HL-60/S4 treated with retinoic acid at 250 ng/mL for 4 days and 3 days (cell line): ENCODE results near the gene S100A10.

ENCODE experiments used
- in situ Hi-C: fragments of 300-500 bp; cut with MboI; formaldehyde crosslinking; loops from 2 replicates; pipeline ENCODE4 v1.7.0; 2022; ENCODE audit warnings: low sequenced_read_pairs

Gene S100A10

DNA sequence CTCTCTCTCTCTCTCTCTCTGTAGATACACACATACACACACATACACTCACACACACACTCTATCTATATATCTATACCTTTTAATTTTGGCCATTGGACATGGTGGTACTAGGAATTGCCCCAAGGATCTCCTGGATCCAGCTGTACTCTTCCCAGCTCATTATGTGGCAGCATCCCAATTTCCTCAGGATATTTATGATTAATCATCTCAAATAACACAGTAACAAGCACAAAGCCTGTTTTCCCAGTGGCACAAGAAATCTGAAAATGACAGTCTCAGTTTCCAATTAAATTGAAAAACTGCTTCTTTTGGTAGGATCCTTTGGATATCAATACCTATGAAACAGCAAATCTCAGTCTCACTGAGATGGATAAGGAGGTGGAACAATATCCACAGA lies 27.6 kb downstream of the S100A10 start:
- in situ Hi-C loops, result no loop called here

DNA sequence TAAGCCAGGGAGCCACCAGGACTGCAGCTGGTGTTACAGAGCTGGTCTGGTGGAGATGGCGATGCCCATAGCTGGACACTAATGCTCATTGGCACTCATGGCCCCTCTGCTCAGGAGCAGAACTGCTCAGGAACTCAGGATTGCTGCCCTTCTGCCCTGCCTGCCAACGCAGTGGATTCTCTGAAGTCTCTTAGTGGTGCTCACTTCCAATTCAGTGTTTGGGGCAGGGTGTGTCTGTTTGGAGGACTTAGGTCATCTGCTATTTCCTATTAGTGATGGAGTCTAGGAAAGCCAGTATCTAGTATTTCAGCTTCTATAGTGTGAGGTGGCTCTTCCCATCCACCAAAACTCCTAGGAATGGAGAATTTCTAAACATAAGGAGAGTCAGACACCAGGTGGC lies 29.1 kb downstream of the S100A10 start:
- in situ Hi-C loops, result no loop called here

DNA sequence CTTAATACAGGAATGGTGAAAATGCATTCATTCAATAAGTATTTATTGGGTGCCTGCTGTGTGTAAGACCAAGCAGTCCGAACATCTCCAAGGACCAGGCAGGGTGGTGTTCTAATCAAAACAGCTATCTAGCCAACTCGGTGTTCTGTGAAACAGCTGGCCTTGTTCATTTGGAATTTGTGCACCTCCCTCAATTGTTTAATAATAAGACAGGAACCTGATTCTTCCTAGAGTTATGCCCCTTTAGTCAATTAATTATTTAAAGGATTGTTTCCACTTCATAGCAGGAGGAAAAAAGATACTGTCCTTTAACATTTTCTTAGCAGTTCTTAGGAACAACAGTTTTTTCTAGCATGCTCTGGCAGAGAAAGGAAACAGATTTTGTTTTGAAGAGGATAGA lies 30.4 kb downstream of the S100A10 start:
- in situ Hi-C loops, result no loop called here

DNA sequence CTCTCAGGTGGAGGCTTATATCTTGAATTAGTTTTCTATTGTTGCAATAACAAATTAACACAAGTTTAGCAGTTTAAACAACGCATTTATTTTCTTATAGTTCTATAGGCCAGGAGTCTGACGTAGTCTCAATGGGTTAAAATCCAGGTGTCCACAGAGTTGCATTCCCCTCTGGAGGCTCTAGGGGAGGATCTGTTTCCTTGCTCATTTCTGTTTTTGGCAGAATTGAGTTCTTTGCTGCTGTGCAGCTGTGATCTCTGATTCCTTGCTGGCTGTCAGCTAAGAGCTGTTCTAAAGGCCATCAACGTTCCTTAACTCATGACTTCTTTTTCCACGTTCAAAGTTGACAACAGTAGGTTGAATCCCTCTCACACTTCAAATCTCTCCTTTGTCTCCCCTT lies 31.8 kb downstream of the S100A10 start:
- in situ Hi-C loops, result no loop called here

DNA sequence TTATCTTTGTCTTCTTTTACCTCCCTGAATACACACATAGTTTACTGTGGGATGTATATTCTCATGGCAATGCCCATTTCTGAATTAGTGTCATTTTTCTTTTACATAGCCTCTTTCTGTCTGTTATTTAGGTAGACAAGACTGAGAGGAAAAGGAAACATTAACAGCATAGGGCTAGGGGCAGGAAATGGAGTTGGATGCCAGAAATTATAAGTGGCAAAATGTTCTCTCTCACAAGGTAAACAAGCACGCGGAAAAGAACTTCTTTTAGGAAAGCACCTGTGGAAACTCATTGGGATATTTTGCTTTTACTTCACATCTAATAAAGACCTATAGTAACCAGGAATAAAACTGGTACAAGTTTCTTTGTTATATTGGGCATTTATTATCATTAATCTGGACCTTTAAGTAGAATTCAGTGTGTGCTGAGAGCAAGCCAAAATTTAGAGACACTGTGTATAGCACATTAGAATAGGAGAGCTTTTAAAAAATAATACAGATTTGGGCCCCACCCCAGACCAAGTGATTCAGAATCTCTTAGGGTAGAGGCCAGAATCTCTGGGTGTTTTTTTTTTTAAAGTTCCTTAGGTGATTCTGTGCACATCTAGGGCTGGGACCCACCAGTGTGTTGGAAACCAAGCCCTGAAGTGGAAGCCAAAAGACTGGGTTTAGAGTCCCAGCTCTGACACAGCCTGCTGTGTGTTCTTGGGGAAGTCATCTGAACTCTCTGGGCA lies 32.7 kb downstream of the S100A10 start:
- in situ Hi-C loops, result no loop called here

DNA sequence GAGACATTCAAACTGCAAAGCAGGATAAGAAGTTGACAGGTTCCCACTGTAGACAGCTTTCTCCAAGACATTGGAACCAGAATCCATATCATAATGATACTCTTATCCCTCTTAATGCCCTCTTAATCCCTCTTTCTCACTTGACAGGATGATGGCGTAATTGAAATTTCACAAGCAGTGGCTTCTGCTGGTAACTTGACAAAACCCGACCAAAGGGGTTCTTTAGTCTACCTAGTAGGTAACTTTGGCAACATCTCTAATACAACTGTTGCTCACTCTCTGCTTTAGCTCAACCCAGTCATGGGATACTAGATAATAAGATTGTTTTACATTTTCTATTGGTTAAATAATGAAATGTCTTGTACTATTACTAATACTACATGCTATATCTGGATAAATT lies 34.7 kb downstream of the S100A10 start:
- in situ Hi-C loops, result no loop called here

DNA sequence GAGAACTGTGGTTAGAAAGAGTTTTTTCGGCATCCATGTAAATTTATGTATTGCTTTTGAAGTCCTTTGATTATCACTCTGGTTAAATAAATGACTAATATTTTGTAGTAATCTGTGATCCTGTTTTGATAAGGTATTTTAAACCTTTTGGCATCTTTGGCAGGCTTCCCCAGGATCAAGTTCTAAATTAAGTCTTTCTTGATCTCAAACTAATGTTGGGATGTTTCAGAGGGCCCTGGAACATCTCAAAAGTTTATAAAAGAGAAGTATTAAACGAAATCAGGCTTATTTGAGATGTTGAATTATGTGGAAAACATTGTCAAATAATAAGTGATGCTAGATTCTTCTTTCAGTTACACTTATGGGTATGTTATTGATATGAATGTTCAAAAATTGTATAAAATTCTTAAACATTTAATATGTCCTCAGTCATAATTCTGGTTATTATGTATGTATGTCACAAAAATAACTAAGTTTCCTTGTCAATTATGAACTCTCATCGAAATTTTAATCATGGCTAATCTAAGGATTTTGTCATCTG lies 36.6 kb downstream of the S100A10 start:
- in situ Hi-C loops, result no loop called here

DNA sequence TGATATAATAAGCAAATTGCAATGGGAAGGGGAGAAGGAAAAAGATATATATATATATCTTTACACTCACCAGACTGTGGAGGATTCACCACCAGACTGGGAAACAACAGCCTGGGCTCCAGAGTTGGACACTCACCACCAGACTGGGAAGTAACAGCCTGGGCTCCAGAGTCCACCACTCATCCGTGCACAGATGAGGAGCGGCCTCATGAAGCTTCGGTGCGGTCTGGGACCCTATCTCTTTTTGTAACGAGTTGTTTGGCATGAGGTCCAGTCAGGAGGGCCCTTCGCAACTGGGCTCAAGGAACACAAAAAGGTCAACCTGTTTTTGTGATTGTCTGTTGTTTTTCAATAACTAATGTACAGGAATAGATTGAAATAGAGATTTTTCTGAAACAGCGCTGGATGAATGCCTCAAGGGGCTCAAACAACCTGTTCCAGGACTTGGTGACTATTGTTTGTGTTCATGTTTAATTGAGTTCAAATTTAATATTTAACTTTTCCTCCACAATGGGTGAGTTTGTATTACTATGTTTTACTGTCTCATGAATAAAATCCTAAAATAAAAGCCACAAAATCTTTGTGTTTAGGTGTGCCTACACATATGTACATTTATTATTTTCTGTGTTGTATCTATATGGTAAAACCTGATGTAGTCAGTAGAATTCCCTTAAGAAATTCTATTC lies 40.1 kb downstream of the S100A10 start:
- in situ Hi-C loops, result no loop called here

DNA sequence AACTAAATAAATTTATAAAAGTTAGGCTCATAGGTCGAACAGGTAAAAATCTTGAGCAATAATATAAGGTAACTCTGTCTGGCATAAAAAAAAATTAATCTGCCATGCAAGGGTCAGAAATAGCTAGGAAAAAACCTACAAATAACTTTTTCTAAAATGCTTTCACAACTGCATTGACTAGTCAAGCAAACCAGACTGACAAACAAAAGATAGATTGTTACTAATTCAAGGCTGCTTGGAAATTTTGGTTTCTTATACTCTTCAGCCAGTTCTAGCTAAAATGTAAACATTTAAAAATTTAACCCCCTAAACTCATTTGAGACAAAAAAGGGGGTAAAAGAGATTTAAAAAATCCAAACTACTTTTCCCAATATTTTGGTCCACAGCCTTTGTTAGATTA lies 40.8 kb downstream of the S100A10 start:
- in situ Hi-C loops, result no loop called here

DNA sequence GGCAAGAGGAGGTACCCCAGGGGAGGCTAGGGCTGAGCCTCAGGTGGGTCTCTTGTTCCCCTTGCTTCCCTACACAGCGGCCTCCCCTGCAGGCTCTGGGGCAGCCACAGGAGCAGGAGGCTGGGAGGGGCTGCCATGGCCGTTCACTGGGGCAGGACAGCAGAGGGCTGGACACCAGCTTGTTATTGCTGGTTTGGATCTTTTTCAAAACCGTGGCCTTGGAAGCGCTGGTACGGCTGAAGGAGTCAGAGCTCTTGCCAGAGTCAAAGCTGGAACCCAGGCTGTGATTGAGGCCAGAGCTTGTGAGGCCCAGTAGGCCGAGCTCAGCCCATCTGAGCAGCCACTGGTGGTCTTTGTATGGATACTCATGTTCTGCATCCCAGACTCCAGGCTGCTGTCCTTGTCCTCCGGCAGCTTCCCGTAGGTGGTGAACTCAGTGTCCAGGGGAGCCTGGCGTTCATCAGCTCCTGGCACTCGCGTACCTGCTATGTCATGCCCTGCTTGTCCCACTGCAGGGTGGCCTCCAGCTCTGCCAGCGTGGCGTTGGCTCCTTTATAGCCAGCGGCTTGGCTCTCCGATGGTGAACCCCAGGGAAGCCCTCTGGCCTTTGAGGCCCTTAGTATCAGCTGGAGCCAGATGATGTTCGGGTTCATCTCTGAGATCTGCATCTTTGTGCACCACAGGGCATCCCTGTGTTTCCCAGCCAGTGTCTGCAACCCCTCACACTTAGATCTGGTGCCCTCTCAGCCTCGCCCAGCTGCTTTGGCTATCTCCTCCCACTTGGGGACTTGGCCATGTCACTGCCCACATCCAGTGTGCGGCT lies 44.1 kb downstream of the S100A10 start:
- in situ Hi-C loops, result no loop called here

DNA sequence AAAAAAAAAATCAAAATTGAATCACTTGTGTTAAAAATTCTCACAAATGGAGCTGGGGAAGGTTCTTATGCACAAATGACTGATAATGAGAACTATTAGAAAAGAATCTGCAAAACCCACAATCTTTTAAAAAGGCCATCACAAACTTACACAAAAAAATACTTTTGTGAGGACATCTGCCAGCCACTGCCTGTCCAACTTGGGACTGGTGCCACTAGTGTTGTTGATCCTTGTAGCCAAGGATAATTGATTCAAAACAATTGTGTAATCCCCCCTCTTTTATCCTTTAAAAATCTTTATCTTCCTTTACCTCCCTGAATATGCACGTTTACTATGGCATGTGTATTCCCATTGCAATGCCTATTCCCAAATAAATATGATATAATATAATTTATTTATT lies 45.2 kb downstream of the S100A10 start:
- in situ Hi-C loops, result no loop called here

DNA sequence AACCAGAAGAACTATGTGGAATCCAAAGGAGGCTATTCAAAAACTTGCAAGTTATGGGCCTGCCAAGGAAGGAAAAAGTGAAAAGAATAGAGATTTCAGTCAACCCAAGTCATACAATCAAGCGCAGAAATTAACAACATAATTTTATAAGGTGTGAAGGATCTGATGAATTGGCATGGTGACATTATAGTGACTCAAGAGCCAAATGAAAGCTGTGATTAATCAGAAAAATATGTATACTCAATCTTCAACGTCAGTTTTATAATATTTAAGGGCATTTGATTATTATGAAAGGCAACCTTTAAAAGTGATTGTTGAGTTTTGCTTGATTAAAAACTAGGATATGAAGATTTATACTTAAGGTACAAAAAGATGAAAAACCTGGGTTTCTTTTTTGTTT lies 46.5 kb downstream of the S100A10 start:
- in situ Hi-C loops, result no loop called here

DNA sequence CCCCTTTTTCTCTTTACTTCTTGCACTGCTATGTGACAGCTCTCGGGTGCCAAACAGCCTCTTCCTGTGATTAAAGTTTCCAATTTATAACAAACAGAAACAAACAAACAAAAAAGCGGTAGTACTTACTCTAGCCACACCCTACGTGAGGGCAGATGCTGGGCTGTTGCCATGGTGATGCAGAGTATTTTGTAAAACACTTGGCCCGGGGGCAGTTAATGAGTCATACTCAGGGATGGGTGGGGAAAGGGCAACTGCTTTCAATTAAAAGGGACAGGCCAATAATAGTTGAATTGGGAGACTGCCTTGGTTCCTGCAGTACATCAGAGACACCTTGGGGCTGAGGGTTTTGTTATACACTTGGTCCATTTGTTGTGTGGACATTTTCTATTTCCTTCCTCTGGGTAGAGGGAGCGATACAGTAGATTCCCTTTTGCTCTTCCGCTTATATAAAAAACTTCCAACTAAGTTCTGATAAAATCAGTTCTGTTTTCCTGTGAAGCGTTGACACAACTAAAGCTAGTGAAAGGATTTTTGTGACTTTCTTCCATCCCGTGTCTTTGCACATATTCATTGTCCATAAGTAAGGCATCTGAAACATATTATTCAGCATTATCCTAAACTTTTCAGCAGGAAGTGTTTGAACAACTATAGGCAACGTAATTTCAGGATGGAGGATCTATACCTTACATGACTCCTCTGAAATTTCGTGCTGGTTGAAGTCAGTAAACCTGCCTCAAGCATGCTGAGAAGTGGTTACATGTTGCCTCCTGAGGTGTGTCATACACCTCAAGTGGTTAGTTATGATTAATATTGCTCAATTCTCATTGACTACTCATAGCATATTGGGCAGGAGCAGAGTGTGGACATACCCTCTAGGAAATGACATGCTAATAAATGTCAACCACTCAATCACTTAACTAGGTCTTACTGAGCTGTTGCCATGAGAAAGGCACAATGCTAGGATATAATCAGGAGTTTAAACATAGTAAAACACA lies 47.6 kb downstream of the S100A10 start:
- in situ Hi-C loops, result no loop called here

DNA sequence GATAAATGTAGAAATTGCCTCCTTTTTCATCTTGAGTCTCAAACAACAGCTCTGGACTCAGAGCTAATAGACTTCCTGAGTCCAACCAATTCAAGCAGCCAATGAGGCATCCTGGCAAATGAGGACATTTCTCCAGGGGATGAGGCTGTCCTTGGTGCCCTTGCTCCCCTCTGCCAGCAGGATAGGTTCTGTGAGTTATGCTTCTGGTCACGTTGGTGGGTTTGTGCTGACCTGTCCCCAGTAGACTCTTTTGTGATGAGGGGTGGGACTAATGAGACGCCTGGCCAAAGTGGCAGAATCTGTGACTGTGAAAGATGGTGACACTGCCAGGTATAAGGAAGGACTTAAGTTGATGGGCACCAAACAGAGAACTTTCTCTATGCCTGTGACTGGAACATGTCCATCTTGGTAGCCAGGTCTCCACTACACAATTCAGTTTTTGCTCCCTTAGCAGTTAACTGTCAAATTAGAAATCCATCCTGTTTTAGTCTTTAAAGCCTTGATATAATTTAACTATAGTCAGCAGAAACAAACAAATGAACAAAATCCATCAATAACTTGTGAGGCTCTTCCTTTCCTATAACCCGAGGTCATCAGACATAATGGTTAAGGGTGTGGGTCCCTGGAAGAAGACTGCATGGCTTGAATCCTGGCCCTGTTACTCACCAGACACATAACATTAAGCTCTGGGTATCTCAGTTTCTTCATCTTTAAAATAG lies 48.6 kb downstream of the S100A10 start:
- in situ Hi-C loops, result no loop called here

DNA sequence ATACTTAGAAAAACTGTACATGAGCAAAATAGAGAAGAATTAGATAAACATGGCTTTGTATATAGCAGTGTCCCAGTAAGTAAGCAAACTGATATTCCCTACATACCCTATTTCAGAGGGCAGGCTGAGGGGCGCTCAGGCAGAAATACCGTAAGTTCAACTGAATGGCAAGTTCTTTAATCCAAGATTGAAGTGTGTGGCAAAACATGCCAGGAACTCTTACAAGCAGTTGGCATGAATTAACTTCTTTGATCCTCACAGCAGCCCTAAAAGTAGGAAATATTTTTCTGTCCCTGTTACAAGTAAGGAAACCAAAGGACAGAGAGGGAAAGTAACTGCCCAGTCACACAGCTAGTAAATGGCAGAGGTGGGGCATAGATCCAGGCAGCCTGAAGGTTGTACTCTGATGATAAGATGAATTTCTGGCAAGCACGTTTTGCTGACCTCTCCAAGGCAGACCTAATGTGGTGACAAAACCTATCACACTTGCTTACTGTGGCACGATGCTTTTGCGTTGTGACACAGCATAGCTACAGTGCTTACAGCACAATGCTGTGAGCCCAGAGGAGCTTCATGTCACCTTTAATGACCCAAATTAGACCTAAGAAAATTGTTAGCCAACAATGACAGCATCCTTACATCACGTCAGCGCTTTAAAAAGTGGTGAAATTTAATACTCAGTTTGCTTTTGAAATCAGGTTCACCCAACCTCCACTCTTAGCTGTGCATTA lies 49.4 kb downstream of the S100A10 start:
- in situ Hi-C loops, result no loop called here

DNA sequence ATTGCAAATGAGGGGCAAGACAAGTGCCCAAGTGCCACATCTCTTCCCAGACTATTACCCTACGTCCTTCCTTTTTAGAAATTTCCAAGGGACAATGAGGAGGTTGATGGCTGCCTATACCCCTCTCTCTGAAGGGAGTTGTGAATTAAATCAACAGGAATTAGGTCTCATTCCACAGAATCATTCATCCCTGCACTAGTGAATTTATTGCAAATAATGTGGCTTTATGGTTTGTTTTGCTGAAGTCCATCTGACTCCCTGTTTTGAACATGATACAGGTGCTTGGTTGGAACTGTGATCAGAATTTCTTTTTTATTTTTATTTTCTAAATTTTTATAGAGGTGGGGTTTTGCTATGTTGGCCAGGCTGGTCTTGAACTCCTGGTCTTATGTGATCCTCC lies 50.1 kb downstream of the S100A10 start:
- in situ Hi-C loops, result no loop called here

DNA sequence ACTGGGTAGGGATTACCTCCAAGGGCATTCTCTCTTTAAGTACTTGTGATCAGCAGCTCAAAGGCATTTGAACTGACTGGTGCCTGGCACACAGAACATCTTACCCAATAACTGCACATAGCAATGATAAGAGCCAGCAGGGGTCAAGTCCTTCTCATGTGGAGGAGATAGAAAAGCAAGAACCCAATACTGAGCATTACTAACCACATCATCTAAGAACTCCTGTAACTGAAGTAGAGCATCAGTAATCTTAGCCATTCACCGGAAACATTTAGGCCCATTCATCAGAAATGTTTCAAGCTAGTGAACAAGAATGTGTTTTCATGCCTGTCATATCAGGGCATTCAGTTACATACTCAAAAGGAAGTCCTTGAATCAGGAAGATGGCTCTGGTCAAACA lies 50.8 kb downstream of the S100A10 start:
- in situ Hi-C loops, result no loop called here

DNA sequence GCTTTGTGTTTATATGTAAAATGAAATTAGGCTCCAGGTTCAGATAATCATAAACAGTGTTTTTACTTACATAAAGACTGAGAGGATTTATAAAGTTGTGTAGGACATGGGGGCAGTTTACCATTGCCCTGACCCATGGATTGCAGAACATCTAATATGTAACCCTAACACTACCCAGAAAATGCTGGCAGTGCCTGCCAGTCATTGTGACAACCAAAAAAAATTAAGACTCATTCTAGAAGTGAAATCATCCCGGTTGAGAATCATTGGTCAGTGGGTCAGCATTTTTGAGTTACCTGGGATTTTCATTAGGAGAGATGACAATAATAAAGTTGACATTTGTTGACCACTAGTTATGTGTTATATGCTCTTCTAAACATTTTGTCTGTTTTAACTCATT lies 53.1 kb downstream of the S100A10 start:
- in situ Hi-C loops, result no loop called here

DNA sequence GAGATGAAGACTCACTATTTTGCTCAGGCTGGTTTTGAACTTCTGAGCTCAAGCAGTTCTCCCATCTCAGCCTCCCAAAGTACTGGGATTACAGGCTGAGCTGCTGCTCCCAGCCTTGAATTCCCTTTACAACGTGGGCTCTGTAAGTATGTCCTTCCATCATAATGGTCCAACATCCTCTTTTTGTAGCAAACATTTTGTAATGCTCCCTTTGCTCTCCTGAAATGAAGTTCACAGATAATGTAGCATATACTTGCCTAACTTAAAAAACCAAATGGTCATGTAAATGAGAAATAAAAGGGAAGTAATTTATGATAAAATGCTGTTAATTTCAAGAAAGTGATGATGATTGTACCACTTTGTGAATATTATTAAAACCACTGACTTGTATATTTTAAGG lies 53.9 kb downstream of the S100A10 start:
- in situ Hi-C loops, result no loop called here
